ENCODE measurements around the gene LCMT2.
A peak's percentile ranks its signal among the peaks of the same experiment; 100 is the strongest.
"Not testable (repeated sequence)": the region's sequence is repeated elsewhere in the genome, so short reads cannot be mapped to it uniquely, and the experiment has no call there.

LCMT2 gene

DNA sequence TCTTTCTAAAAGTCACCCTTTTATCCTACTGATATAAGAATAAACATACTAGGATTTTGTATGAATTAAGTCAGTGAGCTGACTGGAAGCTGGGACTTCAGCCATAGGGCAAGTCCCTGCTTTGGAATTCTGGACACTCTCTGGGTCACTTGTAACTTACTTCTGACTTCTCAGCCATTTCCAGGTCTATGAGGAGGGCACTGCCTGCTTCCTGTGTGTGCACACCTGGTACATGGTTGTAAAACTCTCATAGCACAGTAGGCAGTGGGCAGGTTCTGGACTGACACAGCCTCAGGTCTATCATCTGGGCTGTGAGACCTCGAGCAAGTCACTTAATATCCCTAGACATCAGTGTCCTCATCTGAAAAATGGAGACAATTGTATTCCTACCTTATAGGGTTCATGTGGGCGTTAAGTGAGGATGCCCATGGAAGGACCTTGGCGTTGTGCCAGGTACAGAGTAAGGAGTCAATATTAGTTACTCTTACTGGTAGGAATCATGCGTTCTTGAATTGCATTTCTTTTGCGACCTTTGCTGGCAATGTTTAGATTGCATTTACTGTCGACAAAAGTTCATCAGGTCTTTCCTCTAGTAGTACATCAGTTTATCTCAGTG is 36.2 kb downstream of the LCMT2 start:
- in situ Hi-C loops (cut with MboI; ENCODE audit: low pct_unique_long_range_greater_than_20kb, low sequenced_read_pairs, unreplicated experiment): no loop called here
- TF ChIP-seq, protein P1, sequence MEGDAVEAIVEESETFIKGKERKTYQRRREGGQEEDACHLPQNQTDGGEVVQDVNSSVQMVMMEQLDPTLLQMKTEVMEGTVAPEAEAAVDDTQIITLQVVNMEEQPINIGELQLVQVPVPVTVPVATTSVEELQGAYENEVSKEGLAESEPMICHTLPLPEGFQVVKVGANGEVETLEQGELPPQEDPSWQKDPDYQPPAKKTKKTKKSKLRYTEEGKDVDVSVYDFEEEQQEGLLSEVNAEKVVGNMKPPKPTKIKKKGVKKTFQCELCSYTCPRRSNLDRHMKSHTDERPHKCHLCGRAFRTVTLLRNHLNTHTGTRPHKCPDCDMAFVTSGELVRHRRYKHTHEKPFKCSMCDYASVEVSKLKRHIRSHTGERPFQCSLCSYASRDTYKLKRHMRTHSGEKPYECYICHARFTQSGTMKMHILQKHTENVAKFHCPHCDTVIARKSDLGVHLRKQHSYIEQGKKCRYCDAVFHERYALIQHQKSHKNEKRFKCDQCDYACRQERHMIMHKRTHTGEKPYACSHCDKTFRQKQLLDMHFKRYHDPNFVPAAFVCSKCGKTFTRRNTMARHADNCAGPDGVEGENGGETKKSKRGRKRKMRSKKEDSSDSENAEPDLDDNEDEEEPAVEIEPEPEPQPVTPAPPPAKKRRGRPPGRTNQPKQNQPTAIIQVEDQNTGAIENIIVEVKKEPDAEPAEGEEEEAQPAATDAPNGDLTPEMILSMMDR (IDR thresholded peaks at IDR 0.05; ENCODE audit: extremely low read depth, insufficient read depth, missing control alignments): no peak
- no peak for DNase-seq (ENCODE audit: low spot score)

DNA sequence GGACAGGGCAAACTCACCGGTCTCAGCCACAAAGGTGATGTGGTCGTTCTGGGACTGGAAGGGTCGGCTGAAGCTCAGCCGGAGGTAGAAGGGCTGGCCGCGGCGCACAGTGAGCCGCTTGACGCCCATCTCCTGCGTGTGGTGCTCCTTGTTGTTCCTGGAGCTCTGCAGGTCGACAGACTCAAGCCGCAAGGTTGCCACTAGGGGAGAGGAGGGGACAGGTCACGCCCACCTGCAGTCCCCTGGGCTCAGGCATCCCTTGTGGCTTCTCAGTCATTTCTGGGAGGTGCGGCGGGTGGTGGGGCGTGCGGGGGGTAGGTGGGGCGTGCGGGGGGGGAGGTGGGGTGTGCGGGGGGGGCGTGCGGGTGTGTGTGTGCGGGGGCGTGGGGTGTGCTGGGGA is 36.9 kb downstream of the LCMT2 start:
- no peak for DNase-seq (ENCODE audit: low spot score)
- in situ Hi-C loops (cut with MboI; ENCODE audit: low pct_unique_long_range_greater_than_20kb, low sequenced_read_pairs, unreplicated experiment): no loop called here
- TF ChIP-seq, protein P1 (IDR thresholded peaks at IDR 0.05; ENCODE audit: extremely low read depth, insufficient read depth, missing control alignments): no peak

DNA sequence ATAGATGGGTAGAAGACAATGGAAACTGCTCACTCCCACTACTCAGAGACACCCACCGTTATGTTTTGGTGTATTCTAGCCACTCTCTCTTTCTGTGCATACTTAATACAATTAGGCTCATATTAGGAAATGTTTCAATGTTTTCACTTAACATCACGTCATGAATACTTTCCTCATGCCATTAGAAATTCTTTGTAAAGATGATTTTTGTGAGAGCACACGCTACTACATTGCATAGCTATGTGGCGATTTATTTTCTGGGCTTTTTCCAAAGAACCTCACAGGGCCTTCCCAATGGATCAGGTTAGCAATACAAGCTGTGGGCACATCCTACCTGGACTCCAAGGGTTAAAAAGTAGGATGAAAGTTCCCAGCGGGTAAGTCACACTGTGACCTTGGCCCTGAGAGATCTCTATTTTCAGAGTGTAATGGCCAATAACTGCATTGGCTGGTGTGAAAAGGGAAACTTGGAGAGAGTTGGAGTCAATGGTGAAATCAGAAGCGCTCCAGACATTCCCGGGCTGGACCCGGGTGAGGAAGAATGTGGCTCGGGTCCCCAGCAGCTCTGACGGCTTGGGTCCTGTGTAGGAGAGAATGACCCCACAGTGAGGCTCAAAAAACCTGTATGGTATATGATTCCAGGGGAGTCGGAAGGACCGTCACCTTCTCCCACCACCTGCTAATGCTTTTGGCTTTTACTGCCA is 37.8 kb downstream of the LCMT2 start:
- no peak for DNase-seq (ENCODE audit: low spot score)
- in situ Hi-C loops (cut with MboI; ENCODE audit: low pct_unique_long_range_greater_than_20kb, low sequenced_read_pairs, unreplicated experiment): no loop called here
- TF ChIP-seq, protein P1 (IDR thresholded peaks at IDR 0.05; ENCODE audit: extremely low read depth, insufficient read depth, missing control alignments): no peak

DNA sequence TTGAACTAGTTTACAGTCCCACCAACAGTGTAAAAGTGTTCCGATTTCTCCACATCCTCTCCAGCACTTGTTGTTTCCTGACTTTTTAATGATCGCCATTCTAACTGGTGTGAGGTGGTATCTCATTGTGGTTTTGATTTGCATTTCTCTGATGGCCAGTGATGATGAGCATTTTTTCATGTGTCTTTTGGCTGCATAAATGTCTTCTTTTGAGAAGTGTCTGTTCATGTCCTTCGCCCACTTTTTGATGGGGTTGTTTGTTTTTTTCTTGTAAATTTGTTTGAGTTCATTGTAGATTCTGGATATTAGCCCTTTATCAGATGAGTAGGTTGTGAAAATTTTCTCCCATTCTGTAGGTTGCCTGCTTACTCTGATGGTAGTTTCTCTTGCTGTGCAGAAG is 40.7 kb downstream of the LCMT2 start:
- not testable (repeated sequence) for DNase-seq (ENCODE audit: low spot score)
- in situ Hi-C loops (cut with MboI; ENCODE audit: low pct_unique_long_range_greater_than_20kb, low sequenced_read_pairs, unreplicated experiment): loop anchor here (10.0 kb wide), 1 partner anchor 55 kb away; no protein-coding TSS in a partner anchor

DNA sequence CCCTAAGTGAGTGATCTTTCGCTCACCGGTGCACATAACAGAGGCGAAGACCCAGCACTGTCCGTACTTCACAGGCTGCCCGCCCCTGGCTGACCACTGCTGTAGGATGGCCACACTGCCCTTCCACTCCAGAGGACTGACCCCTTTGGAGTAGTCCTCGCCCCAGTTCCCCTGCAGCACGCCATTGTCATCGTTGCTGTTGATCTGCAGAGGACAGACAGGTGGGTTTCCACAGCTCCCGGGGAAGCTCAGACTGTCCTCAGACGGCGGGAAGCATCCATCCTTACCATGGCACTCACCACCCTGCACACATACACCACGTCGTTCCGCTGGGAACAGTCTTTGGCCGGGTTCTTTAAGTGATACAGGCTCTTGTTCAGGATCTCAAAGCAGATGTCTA is 43.1 kb downstream of the LCMT2 start:
- TF ChIP-seq, protein P1 (IDR thresholded peaks at IDR 0.05; ENCODE audit: extremely low read depth, insufficient read depth, missing control alignments): no peak
- in situ Hi-C loops (cut with MboI; ENCODE audit: low pct_unique_long_range_greater_than_20kb, low sequenced_read_pairs, unreplicated experiment): loop anchor here (10.0 kb wide), 1 partner anchor 52 kb away; no protein-coding TSS in a partner anchor
- no peak for DNase-seq (ENCODE audit: low spot score)

DNA sequence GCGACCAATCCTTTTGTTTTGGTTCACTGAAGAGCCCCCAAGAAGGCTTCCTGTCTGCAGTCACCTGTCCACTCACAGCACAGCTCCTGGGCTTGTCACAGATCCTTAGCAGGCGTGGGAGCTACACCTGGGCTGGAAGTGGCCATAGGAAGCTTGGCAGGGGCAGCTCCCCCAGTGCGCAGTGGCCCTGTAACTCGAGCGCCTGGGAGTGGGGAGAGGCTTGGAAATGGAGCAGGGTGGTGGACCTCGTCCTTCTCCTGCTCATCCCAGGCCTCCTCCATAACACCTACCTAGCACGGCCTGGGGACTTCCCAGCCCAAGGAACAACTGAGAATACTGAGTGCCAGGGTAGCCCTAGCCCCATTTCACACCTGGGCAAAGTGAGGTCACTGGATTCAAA is 44.3 kb downstream of the LCMT2 start:
- TF ChIP-seq, protein P1 (IDR thresholded peaks at IDR 0.05; ENCODE audit: extremely low read depth, insufficient read depth, missing control alignments): no peak
- in situ Hi-C loops (cut with MboI; ENCODE audit: low pct_unique_long_range_greater_than_20kb, low sequenced_read_pairs, unreplicated experiment): loop anchor here (10.0 kb wide), 1 partner anchor 51 kb away; no protein-coding TSS in a partner anchor
- DNase-seq (ENCODE audit: low spot score): no peak

DNA sequence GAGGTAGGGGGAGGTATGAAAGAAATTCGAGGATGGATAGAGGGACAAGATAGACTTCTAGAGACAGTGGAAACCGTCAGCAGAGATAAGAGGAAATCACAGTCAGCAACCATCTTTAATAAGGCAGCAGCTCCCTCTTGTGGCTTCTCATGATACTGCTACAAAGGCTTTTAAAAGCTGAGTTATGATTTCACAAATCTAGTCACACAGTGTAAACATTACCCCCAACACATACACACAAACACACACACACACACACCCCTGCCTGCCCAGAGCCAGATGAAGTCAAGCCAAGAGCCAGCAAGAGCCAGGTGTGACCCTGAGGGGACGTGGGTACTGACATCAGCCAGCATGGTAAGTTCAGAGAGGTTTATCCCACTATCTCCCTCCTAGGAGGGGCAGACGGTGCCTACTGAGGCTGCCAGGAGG is 44.8 kb downstream of the LCMT2 start:
- in situ Hi-C loops (cut with MboI; ENCODE audit: low pct_unique_long_range_greater_than_20kb, low sequenced_read_pairs, unreplicated experiment): loop anchor here (10.0 kb wide), 1 partner anchor 51 kb away; no protein-coding TSS in a partner anchor
- TF ChIP-seq, protein P1 (IDR thresholded peaks at IDR 0.05; ENCODE audit: extremely low read depth, insufficient read depth, missing control alignments): peak; percentile 85
- peak; percentile 86 for DNase-seq (ENCODE audit: low spot score)
